ENCODE measurements around the gene TNFAIP8L2.

TNFAIP8L2 gene

GRCh38 chr1:151171190-151171589 lies 14.7 kb downstream of the TNFAIP8L2 start:
- TF ChIP-seq FOXM1 (IDR thresholded peaks at IDR 0.05; ENCODE audit: borderline replicate concordance, low read depth) (no peak), TAF1 (IDR thresholded peaks at IDR 0.05; ENCODE audit: low read depth) (no peak), USF1 (IDR thresholded peaks at IDR 0.05) (no peak), TCF12 (IDR thresholded peaks at IDR 0.05; ENCODE audit: low read depth) (no peak)

GRCh38 chr1:151175041-151175741 lies 18.7 kb downstream of the TNFAIP8L2 start:
- TF ChIP-seq EP300 (IDR thresholded peaks at IDR 0.05; ENCODE audit: borderline replicate concordance) (no peak), MAX (IDR thresholded peaks at IDR 0.05) (no peak), FOXM1 (IDR thresholded peaks at IDR 0.05; ENCODE audit: borderline replicate concordance, low read depth) (no peak), REST (IDR thresholded peaks at IDR 0.05; ENCODE audit: low read depth) (no peak), NFIC (IDR thresholded peaks at IDR 0.05) (no peak), CEBPB (IDR thresholded peaks at IDR 0.05) (no peak), ZBTB7A (IDR thresholded peaks at IDR 0.05; ENCODE audit: low read depth) (no peak), TCF12 (IDR thresholded peaks at IDR 0.05; ENCODE audit: low read depth) (no peak)

GRCh38 chr1:151175863-151176262 lies 19.4 kb downstream of the TNFAIP8L2 start, which contains the start of gene TMOD4:
Gene TMOD4, minus strand, starts transcription at chr1:151175981. Its CDS starts 1,106 bp downstream, at chr1:151174875.
- TF ChIP-seq CEBPB (IDR thresholded peaks at IDR 0.05) (no peak), USF1 (IDR thresholded peaks at IDR 0.05) (no peak), TAF1 (IDR thresholded peaks at IDR 0.05; ENCODE audit: low read depth) (no peak), NFIC (IDR thresholded peaks at IDR 0.05) (no peak), EP300 (IDR thresholded peaks at IDR 0.05; ENCODE audit: borderline replicate concordance) (no peak), CREB1 (IDR thresholded peaks at IDR 0.05; ENCODE audit: low read depth) (no peak), TEAD4 (IDR thresholded peaks at IDR 0.05) (no peak), FOXM1 (IDR thresholded peaks at IDR 0.05; ENCODE audit: borderline replicate concordance, low read depth) (no peak), EGR1 (IDR thresholded peaks at IDR 0.05) (no peak), REST (IDR thresholded peaks at IDR 0.05; ENCODE audit: low read depth) (no peak), ZBTB7A (IDR thresholded peaks at IDR 0.05; ENCODE audit: low read depth) (no peak), MAX (IDR thresholded peaks at IDR 0.05) (no peak), RAD21 (IDR thresholded peaks at IDR 0.05; ENCODE audit: low read depth) (no peak), YY1 (IDR thresholded peaks at IDR 0.05; ENCODE audit: low read depth) (no peak), TCF12 (IDR thresholded peaks at IDR 0.05; ENCODE audit: low read depth) (no peak)

GRCh38 chr1:151176514-151177045 lies 20.1 kb downstream of the TNFAIP8L2 start:
- no peak for TF ChIP-seq NFIC (IDR thresholded peaks at IDR 0.05)
- no peak for TF ChIP-seq CREB1 (IDR thresholded peaks at IDR 0.05; ENCODE audit: low read depth)
- no peak for TF ChIP-seq REST (IDR thresholded peaks at IDR 0.05; ENCODE audit: low read depth)
- no peak for TF ChIP-seq TCF12 (IDR thresholded peaks at IDR 0.05; ENCODE audit: low read depth)
- no peak for TF ChIP-seq MAX (IDR thresholded peaks at IDR 0.05)
- TF ChIP-seq CEBPB (IDR thresholded peaks at IDR 0.05) = no peak
- no peak for TF ChIP-seq ZBTB7A (IDR thresholded peaks at IDR 0.05; ENCODE audit: low read depth)
